Activated naive CD4-positive, alpha-beta T cell treated with anti-CD3 and anti-CD28 coated beads, Interleukin-2, amount 10 ng/mL, durations not matched to agents 7 days and 5 days (primary cell): Measurements from ENCODE around the gene LRRC31.

Source experiments
- CTCF ChIA-PET: fragments of 350-600 bp; sonication (Branson Sonifier 250); formaldehyde crosslinking; loops from one replicate; lab custom pipeline; 2021; ENCODE audit warnings: antibody characterized with exemption; lab: Charles Lee
- DNase-seq: peaks from one replicate; pipeline ENCODE4 v3.0.0-alpha.2; 2020
- H3K27ac Mint-ChIP-seq: one replicate; pipeline ENCODE4 v1.8.0; 2021; ENCODE audit warnings: mild to moderate bottlenecking, moderate library complexity, mixed read lengths
- H3K27me3 Mint-ChIP-seq: one replicate; pipeline ENCODE4 v1.8.0; 2021; ENCODE audit warnings: mild to moderate bottlenecking, mixed read lengths
- H3K36me3 Mint-ChIP-seq: one replicate; pipeline ENCODE4 v1.8.0; 2021; ENCODE audit warnings: mixed read lengths
- H3K4me1 Mint-ChIP-seq: one replicate; pipeline ENCODE4 v1.8.0; 2021; ENCODE audit warnings: mixed read lengths
- H3K4me3 Mint-ChIP-seq: one replicate; pipeline ENCODE4 v1.8.0; 2021; ENCODE audit warnings: mild to moderate bottlenecking, moderate library complexity, mixed read lengths
- H3K9me3 Mint-ChIP-seq: one replicate; pipeline ENCODE4 v1.8.0; 2021; ENCODE audit warnings: mixed read lengths

Gene LRRC31

DNA sequence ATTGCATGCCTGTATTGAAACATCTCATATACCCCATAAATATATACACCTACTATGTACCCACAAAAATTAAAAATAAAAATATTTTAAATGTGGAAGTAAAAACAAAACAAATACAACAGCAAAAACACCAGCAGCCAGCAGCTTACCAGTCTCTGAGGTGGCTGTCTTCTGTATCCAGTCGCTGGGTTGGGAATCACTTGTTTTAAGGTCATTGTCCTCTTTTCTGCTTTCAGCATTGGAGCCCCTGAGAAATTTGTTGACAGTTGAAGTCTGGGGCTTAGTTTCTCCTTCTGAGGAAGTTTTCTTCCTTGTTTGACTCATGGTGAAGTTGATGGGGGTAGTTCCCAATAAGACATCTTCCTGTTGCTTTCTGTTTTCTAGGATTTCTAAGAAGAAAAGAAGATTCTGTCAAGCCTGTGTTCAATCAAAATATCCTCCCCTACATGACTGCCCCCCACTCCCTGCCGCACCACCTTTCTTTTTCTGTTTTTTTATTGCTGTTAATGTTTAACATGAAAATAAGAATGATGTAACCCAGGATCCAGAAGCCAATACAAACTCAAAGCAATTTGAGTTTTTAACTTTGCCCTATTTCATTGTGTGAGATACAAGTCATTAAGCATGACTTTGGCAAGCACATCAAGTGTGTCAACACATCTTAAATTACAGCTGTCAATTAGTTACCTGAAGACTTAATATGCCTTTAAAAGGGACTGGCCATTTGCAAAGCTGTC lies at the start of gene LRRC31:
Gene LRRC31 (minus strand): TSS at position 452 of the 737 bp plus-strand sequence. CDS start 128 bp downstream, at position 324.
- Mint-ChIP-seq H3K36me3 (no peaks in the 10 kb centered on the region), H3K27me3 (no peaks in the 10 kb centered on the region), H3K9me3 (no peaks in the 10 kb centered on the region), H3K27ac (no peak within 1 kb of the TSS), H3K4me3 (no peak within 1 kb of the TSS), H3K4me1 (peaks cover 40% of the 10 kb centered on the region)
- CTCF ChIA-PET: interaction anchor here (1.0 to 1.1 kb wide), 3 partner anchors 33 to 315 kb away, joined by 3 read pairs; no protein-coding TSS in a partner anchor
- DNase-seq: no peak

GRCh38 chr3:169914321-169914720 lies 44.6 kb upstream of the LRRC31 start:
- CTCF ChIA-PET: no interaction called here
- peaks cover 4% of the 10 kb centered on the region for H3K4me1 Mint-ChIP-seq
- no peak overlapping the region for H3K4me3 Mint-ChIP-seq
- no peaks in the 10 kb centered on the region for H3K9me3 Mint-ChIP-seq
- no peak overlapping the region for H3K27ac Mint-ChIP-seq
- DNase-seq: no peak
- no peaks in the 10 kb centered on the region for H3K36me3 Mint-ChIP-seq
- no peaks in the 10 kb centered on the region for H3K27me3 Mint-ChIP-seq

DNA sequence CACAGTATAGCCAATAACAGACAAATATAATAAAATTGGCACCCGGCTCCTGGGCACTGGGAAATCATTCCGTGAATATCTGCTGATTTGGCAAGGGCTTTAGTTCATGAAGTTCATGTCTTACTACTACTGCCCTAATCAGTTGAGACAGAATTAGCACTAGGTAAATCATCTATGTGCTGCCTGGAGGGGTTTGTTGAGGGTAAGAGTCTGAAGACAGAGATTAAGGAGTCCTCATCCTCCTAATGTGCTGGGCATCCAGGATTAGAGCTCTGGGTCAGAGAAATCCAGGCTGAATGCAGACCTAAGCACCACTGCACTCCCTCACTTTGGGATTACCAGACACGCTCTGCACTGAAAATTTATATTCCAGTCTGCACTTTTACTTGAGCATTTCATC lies 43.6 kb upstream of the LRRC31 start:
- Mint-ChIP-seq H3K9me3 (no peaks in the 10 kb centered on the region), H3K36me3 (no peaks in the 10 kb centered on the region), H3K27me3 (peaks cover 7% of the 10 kb centered on the region), H3K27ac (no peak overlapping the region), H3K4me1 (peaks cover 4% of the 10 kb centered on the region), H3K4me3 (no peak overlapping the region)
- CTCF ChIA-PET: no interaction called here
- DNase-seq: no peak

DNA sequence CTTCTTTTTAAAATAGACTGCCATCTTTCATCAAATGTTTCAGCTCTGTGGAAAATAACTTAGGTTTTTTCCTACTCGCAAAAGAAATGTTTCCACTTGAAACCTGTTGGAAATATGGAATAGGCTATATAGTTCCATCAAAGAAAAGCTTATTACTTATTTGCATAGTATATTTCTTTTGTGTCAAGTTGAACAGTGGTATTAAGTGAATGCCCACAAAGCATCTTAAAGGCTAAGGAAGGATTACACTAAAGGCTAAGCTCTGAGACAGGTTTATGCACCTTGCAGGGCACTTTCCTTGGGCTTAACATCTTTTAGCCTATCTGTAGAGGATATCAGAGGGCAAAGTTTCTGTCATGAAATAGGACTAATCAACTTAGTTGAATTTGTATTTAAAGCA lies 41.5 kb upstream of the LRRC31 start, which contains the start of gene SAMD7:
Gene SAMD7 (plus strand): TSS at position 301 of the 400 bp plus-strand sequence. CDS start 7,927 bp downstream, outside the sequence.
- Mint-ChIP-seq H3K4me1 (peaks cover 4% of the 10 kb centered on the region), H3K27ac (no peak within 1 kb of the TSS), H3K9me3 (no peaks in the 10 kb centered on the region), H3K36me3 (no peaks in the 10 kb centered on the region), H3K4me3 (no peak within 1 kb of the TSS), H3K27me3 (peaks cover 13% of the 10 kb centered on the region)
- no peak for DNase-seq
- CTCF ChIA-PET: no interaction called here

- CTCF ChIA-PET: no interaction called here
- H3K36me3 Mint-ChIP-seq: no peaks in the 10 kb centered on the region
- H3K9me3 Mint-ChIP-seq: peaks cover 3% of the 10 kb centered on the region
- DNase-seq: no peak
- no peak overlapping the region for H3K4me3 Mint-ChIP-seq
- H3K27ac Mint-ChIP-seq: no peak overlapping the region
- H3K27me3 Mint-ChIP-seq: peaks cover 24% of the 10 kb centered on the region
- no peaks in the 10 kb centered on the region for H3K4me1 Mint-ChIP-seq
Measured at GRCh38 chr3:169907944-169908343, 38.2 kb upstream of the LRRC31 start.

DNA sequence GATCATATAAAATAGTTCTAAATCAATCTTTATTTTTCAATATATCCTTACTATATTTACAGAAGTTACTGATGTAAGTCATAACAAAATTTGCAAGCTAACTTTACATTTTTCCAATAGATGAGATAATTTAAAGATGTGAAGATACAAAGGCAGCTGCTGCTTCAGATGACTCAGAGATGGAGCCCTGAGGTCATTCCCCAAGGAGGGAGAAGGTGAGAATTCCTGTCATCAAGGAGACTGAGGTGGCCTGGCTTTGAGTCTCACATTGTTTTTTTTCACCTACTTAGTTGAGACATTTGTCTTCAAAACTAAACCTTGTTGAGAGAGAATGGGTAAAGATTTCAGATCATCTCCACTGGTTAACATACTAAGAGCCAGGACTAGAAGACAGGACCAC lies 37.7 kb upstream of the LRRC31 start:
- no peak overlapping the region for H3K27ac Mint-ChIP-seq
- CTCF ChIA-PET: no interaction called here
- H3K4me1 Mint-ChIP-seq: no peaks in the 10 kb centered on the region
- no peak overlapping the region for H3K4me3 Mint-ChIP-seq
- H3K27me3 Mint-ChIP-seq: peaks cover 25% of the 10 kb centered on the region
- peaks cover 5% of the 10 kb centered on the region for H3K9me3 Mint-ChIP-seq
- no peak for DNase-seq
- no peaks in the 10 kb centered on the region for H3K36me3 Mint-ChIP-seq

DNA sequence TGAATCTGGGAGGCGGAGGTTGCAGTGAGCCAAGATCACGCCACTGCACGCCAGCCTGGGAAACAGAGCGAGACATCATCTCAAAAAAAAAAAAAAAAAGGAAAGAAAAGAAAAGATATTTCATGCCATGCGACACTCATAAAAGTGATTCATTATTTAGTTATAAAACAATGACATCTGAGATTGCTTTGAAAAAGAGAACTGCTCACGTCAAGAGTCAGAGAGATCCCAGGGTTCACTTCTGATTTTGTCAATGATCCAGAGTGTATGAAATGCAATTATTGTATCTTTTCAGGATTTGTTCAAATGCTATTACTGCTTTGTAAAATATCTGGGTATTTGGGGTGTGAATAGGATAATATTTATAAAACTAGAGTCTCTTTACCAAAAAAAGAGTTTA lies 35.7 kb upstream of the LRRC31 start:
- Mint-ChIP-seq H3K4me3 (no peak overlapping the region), H3K4me1 (no peaks in the 10 kb centered on the region), H3K36me3 (peaks cover 4% of the 10 kb centered on the region), H3K27ac (no peak overlapping the region), H3K9me3 (peaks cover 16% of the 10 kb centered on the region), H3K27me3 (peaks cover 25% of the 10 kb centered on the region)
- CTCF ChIA-PET: no interaction called here
- no peak for DNase-seq

DNA sequence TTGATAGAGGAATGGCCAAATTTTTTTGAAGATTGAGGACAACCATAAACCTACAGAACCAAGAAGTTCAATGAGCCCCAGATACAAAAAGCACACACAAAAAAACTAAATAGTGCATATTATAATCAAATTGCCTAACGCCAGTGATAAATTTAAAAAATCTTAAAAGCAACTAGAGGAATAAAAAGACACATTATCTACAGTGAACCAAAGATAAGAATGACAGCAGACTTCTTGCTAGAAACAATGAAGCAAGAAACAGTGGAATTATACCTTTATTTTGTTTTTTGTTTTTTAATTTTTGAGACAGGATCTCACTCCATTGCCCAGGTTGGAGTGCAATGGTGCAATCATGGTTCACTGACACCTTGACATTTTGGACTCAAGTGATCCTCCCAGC lies 31.7 kb upstream of the LRRC31 start:
- CTCF ChIA-PET: no interaction called here
- DNase-seq: no peak
- H3K36me3 Mint-ChIP-seq: peaks cover 4% of the 10 kb centered on the region
- H3K27me3 Mint-ChIP-seq: peaks cover 15% of the 10 kb centered on the region
- no peaks in the 10 kb centered on the region for H3K4me1 Mint-ChIP-seq
- H3K27ac Mint-ChIP-seq: no peak overlapping the region
- no peak overlapping the region for H3K4me3 Mint-ChIP-seq
- H3K9me3 Mint-ChIP-seq: peaks cover 18% of the 10 kb centered on the region

- Mint-ChIP-seq H3K4me3 (no peak overlapping the region), H3K36me3 (peaks cover 4% of the 10 kb centered on the region), H3K27me3 (peaks cover 3% of the 10 kb centered on the region), H3K27ac (no peak overlapping the region), H3K4me1 (no peaks in the 10 kb centered on the region), H3K9me3 (peaks cover 13% of the 10 kb centered on the region)
- CTCF ChIA-PET: no interaction called here
- DNase-seq: no peak
Measured at GRCh38 chr3:169897284-169897683, 27.5 kb upstream of the LRRC31 start.

DNA sequence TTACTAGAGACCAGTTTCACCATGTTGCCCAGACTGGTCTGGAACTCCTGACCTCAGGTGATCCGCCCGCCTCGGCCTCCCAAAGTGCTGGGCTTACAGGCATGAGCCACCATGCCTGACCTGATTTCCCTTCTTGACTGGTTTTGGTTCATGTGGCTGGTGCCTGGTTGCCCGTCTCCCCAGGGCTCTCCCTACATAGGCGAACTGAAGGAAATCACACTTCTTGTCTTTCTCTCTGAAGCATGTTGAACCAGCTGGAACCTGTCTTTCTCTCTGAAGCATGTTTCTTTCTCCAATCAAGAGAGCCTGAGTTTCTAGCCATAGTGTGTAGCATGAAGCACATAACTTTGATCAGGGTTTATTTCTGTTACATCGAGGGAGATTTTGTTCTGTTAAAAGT lies 25.3 kb upstream of the LRRC31 start:
- no peak for DNase-seq
- Mint-ChIP-seq H3K36me3 (no peaks in the 10 kb centered on the region), H3K4me1 (no peaks in the 10 kb centered on the region), H3K27me3 (peaks cover 3% of the 10 kb centered on the region), H3K9me3 (peaks cover 1% of the 10 kb centered on the region), H3K4me3 (no peak overlapping the region), H3K27ac (no peak overlapping the region)
- CTCF ChIA-PET: interaction anchor here (1.1 kb wide), 1 partner anchor 158 kb away, joined by 4 read pairs; no protein-coding TSS in a partner anchor

DNA sequence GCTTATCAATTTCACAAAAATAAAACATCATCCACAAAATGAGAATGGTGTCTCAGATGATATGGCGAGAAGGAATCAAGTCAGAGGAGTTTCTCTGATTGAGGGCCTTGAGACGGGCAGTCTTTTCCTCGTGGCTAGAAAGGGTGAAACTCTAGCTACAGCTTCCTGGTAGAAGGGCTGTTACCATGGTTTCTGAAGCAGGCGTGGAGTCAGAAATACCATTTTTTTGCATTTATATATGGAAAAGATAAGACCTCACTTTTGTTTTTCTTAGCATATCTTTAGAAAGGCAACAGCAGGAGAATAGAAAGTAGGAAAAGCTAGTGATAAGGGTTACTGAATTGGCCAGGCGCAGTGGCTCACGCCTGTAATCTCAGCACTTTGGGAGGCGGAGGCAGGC lies 24.4 kb upstream of the LRRC31 start:
- Mint-ChIP-seq H3K27ac (no peak overlapping the region), H3K27me3 (no peaks in the 10 kb centered on the region), H3K9me3 (no peaks in the 10 kb centered on the region), H3K4me1 (no peaks in the 10 kb centered on the region), H3K4me3 (no peak overlapping the region), H3K36me3 (no peaks in the 10 kb centered on the region)
- CTCF ChIA-PET: interaction anchor here (1.1 kb wide), 1 partner anchor 159 kb away, joined by 4 read pairs; no protein-coding TSS in a partner anchor
- no peak for DNase-seq

DNA sequence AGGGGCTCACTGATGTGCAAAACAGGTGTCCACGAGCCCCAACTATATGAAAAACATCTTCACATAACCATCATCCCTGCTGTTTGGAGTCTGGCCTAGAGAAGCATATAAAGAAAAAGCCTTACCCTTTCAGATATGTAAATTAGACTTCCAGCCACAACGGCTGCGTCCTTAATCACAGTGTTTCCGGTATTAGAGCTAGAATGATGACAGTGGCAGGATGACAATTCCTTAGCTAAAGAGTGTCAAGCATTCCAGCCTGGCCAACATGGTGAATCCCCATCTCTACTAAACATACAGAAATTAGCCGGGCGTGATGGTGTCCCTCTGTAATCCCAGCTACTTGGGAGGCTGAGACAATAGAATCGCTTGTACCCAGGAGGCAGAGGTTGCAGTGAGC lies 22.2 kb upstream of the LRRC31 start:
- H3K27ac Mint-ChIP-seq: no peak overlapping the region
- no peak for DNase-seq
- no peaks in the 10 kb centered on the region for H3K9me3 Mint-ChIP-seq
- CTCF ChIA-PET: no interaction called here
- peaks cover under 1% of the 10 kb centered on the region for H3K27me3 Mint-ChIP-seq
- no peak overlapping the region for H3K4me3 Mint-ChIP-seq
- no peaks in the 10 kb centered on the region for H3K4me1 Mint-ChIP-seq
- no peaks in the 10 kb centered on the region for H3K36me3 Mint-ChIP-seq

GRCh38 chr3:169886671-169887070 lies 16.9 kb upstream of the LRRC31 start:
- H3K36me3 Mint-ChIP-seq: no peaks in the 10 kb centered on the region
- DNase-seq: no peak
- H3K27me3 Mint-ChIP-seq: peaks cover 4% of the 10 kb centered on the region
- H3K9me3 Mint-ChIP-seq: no peaks in the 10 kb centered on the region
- H3K27ac Mint-ChIP-seq: no peak overlapping the region
- H3K4me3 Mint-ChIP-seq: no peak overlapping the region
- CTCF ChIA-PET: no interaction called here
- H3K4me1 Mint-ChIP-seq: peaks cover 3% of the 10 kb centered on the region

GRCh38 chr3:169880576-169881250 lies 11.0 kb upstream of the LRRC31 start:
- Mint-ChIP-seq H3K27me3 (no peaks in the 10 kb centered on the region), H3K4me3 (no peak overlapping the region), H3K4me1 (peaks cover 11% of the 10 kb centered on the region), H3K9me3 (no peaks in the 10 kb centered on the region), H3K27ac (no peak overlapping the region), H3K36me3 (no peaks in the 10 kb centered on the region)
- CTCF ChIA-PET: interaction anchor here (1.2 kb wide), 1 partner anchor 93 kb away, joined by 4 read pairs; no protein-coding TSS in a partner anchor
- DNase-seq: no peak
